Hematopoietic multipotent progenitor cell treated with erythropoietin and hydrocortisone succinate and interleukin-3 and kit ligand, for 17 days (in vitro differentiated cells): Measurements from ENCODE around the gene OTUD1.

Experiments
- DNase-seq: peaks from one replicate; pipeline ENCODE4 v3.0.0-alpha.2; 2015; ENCODE audit warnings: low spot score

Gene OTUD1

GRCh38 chr10:23422003-23422411, 16.9 kb upstream of the OTUD1 start:
- DNase-seq, result no peak

- DNase-seq, result no peak
Observed at GRCh38 chr10:23432166-23432565, 6.7 kb upstream of the OTUD1 start.

GRCh38 chr10:23432639-23433038, 6.2 kb upstream of the OTUD1 start:
- no peak for DNase-seq

GRCh38 chr10:23433701-23434100, 5.2 kb upstream of the OTUD1 start:
- DNase-seq, result no peak

DNA sequence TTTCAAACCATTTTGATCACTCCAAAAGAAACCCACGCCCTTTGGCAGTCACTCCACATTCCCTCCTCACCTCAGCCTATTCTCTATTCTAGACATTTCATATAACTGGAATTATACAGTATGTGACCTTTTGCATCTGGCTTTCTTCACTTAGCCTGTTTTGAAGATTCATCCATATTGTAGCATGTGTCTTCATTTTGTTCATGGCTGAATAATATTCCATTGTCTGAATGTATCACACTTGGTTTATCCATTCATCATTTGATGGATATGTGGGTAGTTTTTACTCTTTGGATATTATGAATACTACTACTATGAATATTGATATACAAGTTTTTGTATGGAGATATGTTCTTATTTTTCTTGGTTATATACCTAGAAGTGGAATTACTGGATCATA, 3.5 kb upstream of the OTUD1 start:
- DNase-seq, result no peak

GRCh38 chr10:23436983-23437382, 1.9 kb upstream of the OTUD1 start:
- DNase-seq, result no peak

DNA sequence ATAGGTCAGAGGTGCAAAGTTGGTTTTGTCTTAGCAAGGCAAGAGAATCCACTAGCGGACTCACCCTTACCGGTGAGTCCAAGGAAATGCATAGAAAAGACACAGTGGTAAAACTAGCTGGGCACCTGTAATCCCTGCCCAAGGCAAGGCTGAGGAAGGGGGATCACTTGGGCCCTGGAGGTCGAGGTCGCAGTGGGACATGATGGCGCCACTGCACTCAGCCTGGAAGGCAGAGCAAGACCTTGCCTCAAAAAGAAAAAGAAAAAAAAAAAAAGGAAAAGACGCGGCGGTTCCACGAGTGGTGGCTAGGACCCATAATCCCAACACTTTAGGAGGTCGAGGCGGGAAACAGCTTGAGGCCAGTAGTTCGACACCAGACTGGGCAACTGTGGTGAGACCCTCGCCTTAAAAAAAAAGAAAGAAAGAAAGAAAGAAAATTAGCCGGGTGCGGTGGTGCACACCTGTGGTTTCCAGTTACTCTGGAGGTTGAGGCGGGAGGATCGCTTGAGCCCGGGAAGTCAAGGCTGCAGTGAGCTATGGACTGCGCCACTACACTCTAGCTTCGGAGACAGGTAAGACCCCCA, 820 bp upstream of the OTUD1 start:
- DNase-seq, result no peak

GRCh38 chr10:23439452-23439960, 631 bp downstream of the OTUD1 start:
- DNase-seq, result peak; percentile 49

- DNase-seq, result peak; percentile 53
Observed at GRCh38 chr10:23439961-23440889, 1.4 kb downstream of the OTUD1 start.

DNA sequence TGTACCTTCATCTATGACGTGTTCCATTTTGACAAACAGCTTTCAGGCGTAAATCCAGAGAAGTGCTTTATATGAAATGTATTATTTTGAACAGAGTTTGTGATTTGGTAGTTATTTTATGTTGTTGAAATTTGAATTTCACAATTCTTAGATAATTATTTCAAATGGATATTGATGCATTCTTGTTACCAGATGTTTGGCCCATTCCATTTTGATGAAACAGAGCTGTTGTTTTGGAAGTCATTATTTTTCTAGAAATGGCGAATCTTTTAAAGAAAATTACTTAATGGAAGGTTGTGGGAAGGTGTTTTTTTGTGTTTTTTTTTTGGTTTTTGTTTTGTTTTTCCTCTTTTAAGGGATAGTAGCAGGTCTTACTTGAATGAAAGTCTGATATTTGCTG, 2.4 kb downstream of the OTUD1 start:
- DNase-seq, result no peak

- no peak for DNase-seq
Observed at GRCh38 chr10:23442936-23443335, 4.1 kb downstream of the OTUD1 start.

GRCh38 chr10:23445591-23445990, 6.7 kb downstream of the OTUD1 start:
- no peak for DNase-seq

GRCh38 chr10:23448323-23448722, 9.4 kb downstream of the OTUD1 start:
- no peak for DNase-seq

- DNase-seq, result no peak
Observed at GRCh38 chr10:23448802-23449570, 10.1 kb downstream of the OTUD1 start.

- no peak for DNase-seq
Observed at GRCh38 chr10:23452033-23452655, 13.3 kb downstream of the OTUD1 start.

GRCh38 chr10:23453465-23453864, 14.6 kb downstream of the OTUD1 start:
- DNase-seq, result no peak

GRCh38 chr10:23457632-23458417, 18.9 kb downstream of the OTUD1 start:
- no peak for DNase-seq

GRCh38 chr10:23459308-23459939, 20.5 kb downstream of the OTUD1 start:
- no peak for DNase-seq

DNA sequence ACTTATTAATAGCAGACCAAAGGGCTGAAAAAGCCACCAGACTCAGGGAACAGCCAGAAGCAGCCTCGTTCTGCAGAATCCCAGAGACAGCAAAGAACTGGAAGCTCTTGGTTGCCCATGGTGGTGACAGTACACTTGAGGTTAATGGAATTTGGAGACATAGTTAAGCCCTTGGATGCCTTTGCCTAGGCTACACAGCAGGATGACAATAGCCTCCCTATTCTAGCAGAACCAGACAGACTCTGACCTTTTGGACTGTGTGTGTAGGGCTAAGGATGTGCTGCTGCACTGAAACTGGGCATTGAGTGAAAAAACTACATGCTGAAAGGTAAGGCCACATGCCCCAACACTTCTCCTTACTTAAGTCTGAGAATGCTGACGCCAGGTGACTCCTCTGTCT, 22.7 kb downstream of the OTUD1 start:
- DNase-seq, result no peak

- no peak for DNase-seq
Observed at GRCh38 chr10:23467012-23467411, 28.1 kb downstream of the OTUD1 start.

- no peak for DNase-seq
Observed at GRCh38 chr10:23467548-23467947, 28.7 kb downstream of the OTUD1 start.
